Measurements from ENCODE around the gene CPD. TPM values are rescaled to one million over a fixed set of nuclear protein-coding genes. Genes with fewer than 3 reads are reported as not detected.

CPD gene
- polyA plus RNA-seq, 1 donor from 2014 or later = 2.3 TPM

- H3K27me3 Mint-ChIP-seq = no peaks in the 10 kb centered on the region
- H3K36me3 Mint-ChIP-seq = no peaks in the 10 kb centered on the region
- no peaks in the 10 kb centered on the region for H3K9me3 Mint-ChIP-seq
- no peak overlapping the region for H3K4me3 Mint-ChIP-seq
- H3K4me1 Mint-ChIP-seq = no peaks in the 10 kb centered on the region
- no peak overlapping the region for H3K27ac Mint-ChIP-seq
These were observed 89.7 kb downstream of the CPD start for GRCh38 chr17:30468465-30468864.

GRCh38 chr17:30472238-30472890 is 93.6 kb downstream of the CPD start:
- no peak overlapping the region for H3K27ac Mint-ChIP-seq
- no peaks in the 10 kb centered on the region for H3K27me3 Mint-ChIP-seq
- H3K9me3 Mint-ChIP-seq = no peaks in the 10 kb centered on the region

GRCh38 chr17:30475206-30475605 is 96.5 kb downstream of the CPD start:
- peak overlapping the region in 2 of 4 donors; percentile 39 to 88 for H3K4me3 Mint-ChIP-seq

More at GRCh38 chr17:30472238-30472890, 93.6 kb downstream of the CPD start:
- H3K4me3 Mint-ChIP-seq = no peak overlapping the region
- H3K4me1 Mint-ChIP-seq = peaks cover 8 to 11% (median 10%) of the 10 kb centered on the region in 3 donors
- H3K36me3 Mint-ChIP-seq = no peaks in the 10 kb centered on the region

GRCh38 chr17:30476726-30477082 is 98.0 kb downstream of the CPD start:
- Mint-ChIP-seq H3K4me1 (peaks cover 16 to 24% (median 22%) of the 10 kb centered on the region in 3 donors), H3K27ac (peak overlapping the region; percentile 84 to 100 (median 98)), H3K27me3 (no peaks in the 10 kb centered on the region), H3K4me3 (peak overlapping the region; percentile 88 to 99 (median 98)), H3K9me3 (no peaks in the 10 kb centered on the region), H3K36me3 (peaks cover 7% of the 10 kb centered on the region)

More at GRCh38 chr17:30475206-30475605, 96.5 kb downstream of the CPD start:
- Mint-ChIP-seq H3K27me3 (no peaks in the 10 kb centered on the region), H3K4me1 (peaks cover 16 to 24% (median 19%) of the 10 kb centered on the region in 3 donors), H3K27ac (peak overlapping the region in 1 of 3 donors; percentile 51), H3K36me3 (peaks cover 7% of the 10 kb centered on the region), H3K9me3 (no peaks in the 10 kb centered on the region)

GRCh38 chr17:30477083-30477773 is 98.5 kb downstream of the CPD start, which contains the start of gene GOSR1:
Gene GOSR1 (plus strand): TSS chr17:30477408. CDS start chr17:30477434, 26 bp downstream.
- Mint-ChIP-seq H3K27me3 (no peaks in the 10 kb centered on the region), H3K9me3 (no peaks in the 10 kb centered on the region), H3K36me3 (peaks cover 7% of the 10 kb centered on the region), H3K4me1 (peaks cover 16 to 24% (median 22%) of the 10 kb centered on the region in 3 donors), H3K27ac (peak within 1 kb of the TSS; percentile 84 to 100 (median 98)), H3K4me3 (peak within 1 kb of the TSS; percentile 88 to 99 (median 98))

GRCh38 chr17:30477774-30478115 is 99.0 kb downstream of the CPD start:
- peak overlapping the region; percentile 84 to 100 (median 98) for H3K27ac Mint-ChIP-seq
- H3K36me3 Mint-ChIP-seq = peaks cover 7% of the 10 kb centered on the region

GRCh38 chr17:30482555-30482954 is 103.8 kb downstream of the CPD start:
- no peak overlapping the region for H3K4me3 Mint-ChIP-seq
- H3K36me3 Mint-ChIP-seq = peaks cover 15% of the 10 kb centered on the region
- H3K27ac Mint-ChIP-seq = no peak overlapping the region
- no peaks in the 10 kb centered on the region for H3K27me3 Mint-ChIP-seq
- H3K9me3 Mint-ChIP-seq = no peaks in the 10 kb centered on the region
- H3K4me1 Mint-ChIP-seq = peaks cover 10 to 17% (median 14%) of the 10 kb centered on the region in 3 donors

More at GRCh38 chr17:30477774-30478115, 99.0 kb downstream of the CPD start:
- H3K27me3 Mint-ChIP-seq = no peaks in the 10 kb centered on the region
- peaks cover 18 to 25% (median 23%) of the 10 kb centered on the region in 3 donors for H3K4me1 Mint-ChIP-seq
- peak overlapping the region; percentile 88 to 99 (median 98) for H3K4me3 Mint-ChIP-seq
- H3K9me3 Mint-ChIP-seq = no peaks in the 10 kb centered on the region

GRCh38 chr17:30483159-30483558 is 104.4 kb downstream of the CPD start:
- Mint-ChIP-seq H3K9me3 (no peaks in the 10 kb centered on the region), H3K27ac (no peak overlapping the region), H3K27me3 (no peaks in the 10 kb centered on the region), H3K4me3 (no peak overlapping the region), H3K36me3 (peaks cover 10% of the 10 kb centered on the region), H3K4me1 (peaks cover 6 to 13% (median 8%) of the 10 kb centered on the region in 3 donors)

GRCh38 chr17:30493780-30494179 is 115.1 kb downstream of the CPD start:
- H3K4me1 Mint-ChIP-seq = peaks cover 0 to 8% (median 0%) of the 10 kb centered on the region in 3 donors
- H3K27me3 Mint-ChIP-seq = no peaks in the 10 kb centered on the region
- no peak overlapping the region for H3K27ac Mint-ChIP-seq
- no peaks in the 10 kb centered on the region for H3K9me3 Mint-ChIP-seq
- H3K36me3 Mint-ChIP-seq = peaks cover 5% of the 10 kb centered on the region
- no peak overlapping the region for H3K4me3 Mint-ChIP-seq

- peak overlapping the region in 1 of 3 donors; percentile 23 for H3K27ac Mint-ChIP-seq
- no peaks in the 10 kb centered on the region for H3K9me3 Mint-ChIP-seq
- no peak overlapping the region for H3K4me3 Mint-ChIP-seq
- H3K36me3 Mint-ChIP-seq = peaks cover 5% of the 10 kb centered on the region
- H3K4me1 Mint-ChIP-seq = peaks cover 0 to 8% (median 0%) of the 10 kb centered on the region in 3 donors
- no peaks in the 10 kb centered on the region for H3K27me3 Mint-ChIP-seq
These were observed 116.9 kb downstream of the CPD start for GRCh38 chr17:30495586-30495985.

- Mint-ChIP-seq H3K9me3 (no peaks in the 10 kb centered on the region), H3K27me3 (no peaks in the 10 kb centered on the region), H3K36me3 (peaks cover 4% of the 10 kb centered on the region), H3K4me3 (no peak overlapping the region), H3K27ac (no peak overlapping the region), H3K4me1 (peaks cover 0 to 5% (median 1%) of the 10 kb centered on the region in 3 donors)
These were observed 124.8 kb downstream of the CPD start for GRCh38 chr17:30503558-30503957.

- Mint-ChIP-seq H3K27me3 (no peaks in the 10 kb centered on the region), H3K27ac (peak overlapping the region in 1 of 3 donors; percentile 19), H3K4me1 (peaks cover 0 to 5% (median 1%) of the 10 kb centered on the region in 3 donors), H3K36me3 (peaks cover 4% of the 10 kb centered on the region), H3K4me3 (no peak overlapping the region), H3K9me3 (no peaks in the 10 kb centered on the region)
These were observed 127.2 kb downstream of the CPD start for GRCh38 chr17:30505868-30506417.

GRCh38 chr17:30506481-30506880 is 127.8 kb downstream of the CPD start:
- H3K4me1 Mint-ChIP-seq = peaks cover 0 to 5% (median 1%) of the 10 kb centered on the region in 3 donors
- peaks cover 2% of the 10 kb centered on the region for H3K36me3 Mint-ChIP-seq
- H3K27ac Mint-ChIP-seq = no peak overlapping the region
- H3K27me3 Mint-ChIP-seq = no peaks in the 10 kb centered on the region
- no peak overlapping the region for H3K4me3 Mint-ChIP-seq
- H3K9me3 Mint-ChIP-seq = no peaks in the 10 kb centered on the region

GRCh38 chr17:30513346-30513745 is 134.6 kb downstream of the CPD start:
- H3K27ac Mint-ChIP-seq = no peak overlapping the region
- no peaks in the 10 kb centered on the region for H3K27me3 Mint-ChIP-seq
- peaks cover 2 to 5% (median 5%) of the 10 kb centered on the region in 3 donors for H3K4me1 Mint-ChIP-seq
- no peak overlapping the region for H3K4me3 Mint-ChIP-seq
- H3K36me3 Mint-ChIP-seq = peaks cover 9% of the 10 kb centered on the region
- no peaks in the 10 kb centered on the region for H3K9me3 Mint-ChIP-seq

- Mint-ChIP-seq H3K27me3 (no peaks in the 10 kb centered on the region), H3K27ac (peak overlapping the region in 1 of 3 donors; percentile 11), H3K9me3 (no peaks in the 10 kb centered on the region)
These were observed 136.3 kb downstream of the CPD start for GRCh38 chr17:30514895-30515596.

More at GRCh38 chr17:30514895-30515596, 136.3 kb downstream of the CPD start:
- H3K4me3 Mint-ChIP-seq = no peak overlapping the region
- H3K36me3 Mint-ChIP-seq = peaks cover 11% of the 10 kb centered on the region
- H3K4me1 Mint-ChIP-seq = peaks cover 2 to 7% (median 5%) of the 10 kb centered on the region in 3 donors

All from IgD-negative memory B cell (primary cell).